ENCODE data around the gene TMEM41A.

Gene TMEM41A

DNA sequence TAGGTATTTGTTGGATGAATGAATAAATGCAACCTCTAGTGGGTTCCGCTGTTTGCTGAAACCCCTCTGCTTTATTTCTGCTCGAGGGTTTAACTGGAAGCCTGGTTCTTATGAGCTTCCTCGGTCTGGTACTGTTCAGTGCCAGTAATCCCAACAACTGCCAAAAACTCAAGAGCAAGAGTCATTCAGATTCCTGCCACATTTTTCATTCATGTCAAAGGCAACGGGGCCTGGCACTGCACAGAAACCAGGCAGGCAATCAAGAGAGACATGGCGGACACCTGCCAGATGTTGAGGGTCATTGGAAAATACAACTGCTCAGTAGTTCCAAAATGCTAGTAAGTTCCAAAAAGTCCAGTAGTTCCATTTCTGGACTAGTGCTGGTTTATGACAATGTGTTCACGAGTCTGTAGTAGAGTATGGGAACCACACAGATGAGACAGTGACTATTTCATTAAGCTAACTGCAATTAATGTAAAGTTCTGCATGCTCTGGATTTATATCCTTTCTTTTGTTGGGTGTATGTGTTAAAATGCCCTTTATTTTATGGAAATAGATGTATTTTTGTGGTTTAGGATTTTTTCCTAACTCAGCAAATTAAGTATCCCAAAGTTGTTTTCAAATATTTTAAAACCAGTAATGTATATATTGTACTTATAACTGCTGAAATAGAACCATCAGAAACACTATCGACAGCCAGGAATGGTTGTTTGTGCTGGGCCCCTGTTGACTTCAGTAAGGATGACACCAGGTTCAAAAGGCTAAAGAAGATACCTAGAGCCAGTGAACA lies 22.7 kb upstream of the TMEM41A start:
- H3K36me3 ChIP-seq (ENCODE audit: control insufficient read depth in 2 of 2, insufficient read depth in 2 of 2, low read length in 2 of 2) = no peaks in the 10 kb centered on the region

DNA sequence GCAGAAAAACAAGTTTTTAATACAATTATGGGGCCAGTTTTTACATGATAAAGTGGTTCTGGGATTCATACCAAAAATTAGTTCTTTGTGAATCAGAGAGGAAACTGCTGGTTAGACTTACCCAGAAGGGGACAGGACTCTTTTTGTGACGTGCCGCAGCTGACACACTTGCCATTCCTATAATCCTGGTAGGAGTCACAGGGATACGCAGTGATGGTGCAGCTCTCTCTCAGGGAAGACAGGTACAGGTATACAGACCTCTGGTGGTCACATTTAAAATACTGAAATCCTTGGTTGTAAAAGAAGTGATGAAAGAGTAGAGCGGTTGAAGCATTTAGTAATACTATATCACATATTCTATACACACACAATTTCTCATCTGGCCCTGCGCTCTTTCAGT lies 20.2 kb upstream of the TMEM41A start:
- Histone ChIP-seq H3K4me3 (ENCODE audit: low read length in 2 of 2) (no peak overlapping the region), H3K27me3 (ENCODE audit: control insufficient read depth in 1 of 2, insufficient read depth in 2 of 2, low read length in 2 of 2) (peaks cover 0 to 4% of the 10 kb centered on the region in 2 donors), H3K9ac (ENCODE audit: low read length in 2 of 2) (no peak overlapping the region), H3K27ac (ENCODE audit: low read length) (no peak overlapping the region), H3K4me1 (ENCODE audit: control insufficient read depth, insufficient read depth, low read length) (no peaks in the 10 kb centered on the region), H3K9me3 (ENCODE audit: control insufficient read depth in 2 of 2, low read length in 2 of 2) (no peaks in the 10 kb centered on the region), H3K36me3 (ENCODE audit: control insufficient read depth in 2 of 2, insufficient read depth in 2 of 2, low read length in 2 of 2) (no peaks in the 10 kb centered on the region)

More for the DNA sequence above, 22.7 kb upstream of the TMEM41A start:
- H3K4me1 ChIP-seq (ENCODE audit: control insufficient read depth, insufficient read depth, low read length) = no peaks in the 10 kb centered on the region
- no peak overlapping the region for H3K9ac ChIP-seq (ENCODE audit: low read length in 2 of 2)
- H3K27me3 ChIP-seq (ENCODE audit: control insufficient read depth in 1 of 2, insufficient read depth in 2 of 2, low read length in 2 of 2) = peaks cover 0 to 4% of the 10 kb centered on the region in 2 donors
- H3K4me3 ChIP-seq (ENCODE audit: low read length in 2 of 2) = no peak overlapping the region
- no peaks in the 10 kb centered on the region for H3K9me3 ChIP-seq (ENCODE audit: control insufficient read depth in 2 of 2, low read length in 2 of 2)
- H3K27ac ChIP-seq (ENCODE audit: low read length) = no peak overlapping the region

DNA sequence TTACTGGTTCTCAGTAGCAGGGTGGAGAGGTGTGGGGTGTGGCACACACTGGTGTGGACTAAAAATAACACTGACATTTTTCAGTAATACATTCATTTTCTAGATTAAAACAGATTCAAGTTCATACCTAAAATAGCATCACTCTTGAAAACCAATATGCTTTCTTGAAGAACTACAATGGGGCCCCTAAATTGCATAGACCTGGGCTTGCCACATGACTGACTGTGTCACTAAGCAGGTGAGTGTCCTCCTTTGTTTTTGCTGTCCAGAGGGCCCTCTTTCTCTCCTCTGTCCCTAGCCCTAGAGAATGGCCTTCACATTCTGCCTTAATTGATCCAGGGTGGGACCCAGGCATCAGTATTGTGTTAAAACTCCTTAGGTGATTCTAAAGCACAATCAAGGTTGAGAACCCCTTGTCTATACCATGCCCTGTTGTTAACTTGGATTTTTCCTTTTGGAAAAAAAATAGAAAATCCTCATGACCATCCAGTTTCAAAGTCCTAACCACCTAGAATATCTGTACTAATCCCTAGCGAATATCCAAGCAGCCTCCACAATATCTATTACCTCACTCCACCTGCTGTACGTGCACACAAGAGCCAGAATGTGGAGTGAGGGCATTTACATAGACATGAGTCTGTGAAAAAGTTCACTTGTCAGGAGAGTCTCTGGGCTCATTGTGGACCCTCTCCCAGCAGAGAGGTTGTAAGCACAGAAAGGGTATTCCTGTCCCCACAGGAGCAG lies 18.7 kb upstream of the TMEM41A start:
- H3K36me3 ChIP-seq (ENCODE audit: control insufficient read depth in 2 of 2, insufficient read depth in 2 of 2, low read length in 2 of 2) = no peaks in the 10 kb centered on the region
- no peak overlapping the region for H3K9ac ChIP-seq (ENCODE audit: low read length in 2 of 2)

DNA sequence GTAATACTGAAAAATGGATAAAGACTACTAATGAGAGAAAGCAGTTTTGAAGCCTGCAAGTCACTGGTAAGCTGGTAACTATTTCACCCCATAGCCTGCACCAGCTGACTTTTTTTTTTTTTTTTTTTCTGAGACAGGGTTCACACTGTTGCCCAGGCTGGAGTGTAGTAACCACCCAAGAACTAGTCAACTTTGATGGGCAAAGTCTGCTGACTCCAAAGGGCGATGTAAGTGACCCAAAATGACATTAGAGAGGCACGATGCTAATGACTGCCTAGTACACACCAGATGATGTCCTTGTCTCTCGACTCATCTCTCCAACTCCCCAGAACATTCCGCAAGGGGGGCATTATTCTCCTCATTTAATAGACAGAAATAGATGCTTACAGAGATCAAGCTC lies 12.9 kb upstream of the TMEM41A start:
- no peak overlapping the region for H3K27ac ChIP-seq (ENCODE audit: low read length)
- no peak overlapping the region for H3K9ac ChIP-seq (ENCODE audit: low read length in 2 of 2)
- H3K4me3 ChIP-seq (ENCODE audit: low read length in 2 of 2) = no peak overlapping the region
- H3K36me3 ChIP-seq (ENCODE audit: control insufficient read depth in 2 of 2, insufficient read depth in 2 of 2, low read length in 2 of 2) = no peaks in the 10 kb centered on the region
- no peaks in the 10 kb centered on the region for H3K9me3 ChIP-seq (ENCODE audit: control insufficient read depth in 2 of 2, low read length in 2 of 2)
- no peaks in the 10 kb centered on the region for H3K4me1 ChIP-seq (ENCODE audit: control insufficient read depth, insufficient read depth, low read length)
- no peaks in the 10 kb centered on the region for H3K27me3 ChIP-seq (ENCODE audit: control insufficient read depth in 1 of 2, insufficient read depth in 2 of 2, low read length in 2 of 2)

More for the DNA sequence above, 18.7 kb upstream of the TMEM41A start:
- H3K9me3 ChIP-seq (ENCODE audit: control insufficient read depth in 2 of 2, low read length in 2 of 2) = no peaks in the 10 kb centered on the region
- no peak overlapping the region for H3K27ac ChIP-seq (ENCODE audit: low read length)
- no peak overlapping the region for H3K4me3 ChIP-seq (ENCODE audit: low read length in 2 of 2)
- H3K4me1 ChIP-seq (ENCODE audit: control insufficient read depth, insufficient read depth, low read length) = no peaks in the 10 kb centered on the region
- H3K27me3 ChIP-seq (ENCODE audit: control insufficient read depth in 1 of 2, insufficient read depth in 2 of 2, low read length in 2 of 2) = peaks cover 0 to 4% of the 10 kb centered on the region in 2 donors

DNA sequence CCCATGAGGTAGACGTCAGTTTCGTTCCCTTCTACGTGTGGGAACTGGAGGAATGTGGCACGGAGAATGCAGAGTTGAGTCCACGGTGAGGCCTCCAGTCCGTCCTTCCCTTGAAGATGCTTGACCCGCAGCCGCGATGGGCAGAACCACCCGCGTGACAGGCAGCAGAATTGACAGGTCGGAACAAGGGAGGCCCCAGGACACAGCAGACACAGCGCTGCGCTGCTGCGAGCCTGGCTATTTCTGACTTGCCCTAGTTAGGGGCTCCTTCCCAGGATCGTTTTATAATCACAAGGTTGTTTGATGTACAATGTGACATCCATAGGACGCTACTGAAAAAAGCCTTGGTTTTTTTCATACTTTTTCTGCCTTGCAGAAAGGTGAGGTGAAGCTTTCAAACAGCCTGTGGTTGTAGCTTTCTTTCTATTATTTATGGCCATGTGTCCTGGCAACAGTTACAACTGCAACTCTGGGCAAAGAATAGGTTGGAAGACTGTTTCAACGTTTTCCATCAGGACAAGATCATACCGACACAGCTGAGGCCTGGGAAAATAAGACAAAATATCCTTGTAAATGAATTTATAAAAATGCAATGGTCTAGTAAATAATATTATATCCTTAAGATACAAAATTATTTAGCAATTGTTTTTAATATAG lies 9.6 kb upstream of the TMEM41A start:
- no peak overlapping the region for H3K27ac ChIP-seq (ENCODE audit: low read length)
- H3K9me3 ChIP-seq (ENCODE audit: control insufficient read depth in 2 of 2, low read length in 2 of 2) = no peaks in the 10 kb centered on the region

DNA sequence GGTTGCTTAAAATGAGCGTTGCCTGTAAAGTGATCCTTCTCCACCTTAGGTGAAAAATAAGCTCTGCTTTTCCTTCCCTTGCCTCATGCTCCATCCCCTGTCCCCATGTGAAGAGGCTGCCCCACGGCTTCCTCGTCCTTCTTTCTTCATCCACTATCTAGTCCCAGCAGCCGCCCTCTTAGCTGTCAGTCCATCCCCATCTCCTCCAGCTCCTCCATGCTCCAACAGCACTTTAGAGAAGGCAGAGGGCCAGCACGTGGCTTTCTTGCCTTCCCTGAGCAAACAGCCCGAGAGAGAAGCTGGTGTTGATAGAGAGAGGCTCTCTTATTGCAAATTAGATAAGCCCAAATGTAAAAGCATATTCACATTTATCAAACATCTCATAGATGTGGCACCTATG lies 9.0 kb upstream of the TMEM41A start:
- H3K27me3 ChIP-seq (ENCODE audit: control insufficient read depth in 1 of 2, insufficient read depth in 2 of 2, low read length in 2 of 2) = peaks cover 0 to 4% of the 10 kb centered on the region in 2 donors
- H3K9ac ChIP-seq (ENCODE audit: low read length in 2 of 2) = no peak overlapping the region

More for the DNA sequence above, 9.6 kb upstream of the TMEM41A start:
- no peaks in the 10 kb centered on the region for H3K36me3 ChIP-seq (ENCODE audit: control insufficient read depth in 2 of 2, insufficient read depth in 2 of 2, low read length in 2 of 2)
- no peak overlapping the region for H3K4me3 ChIP-seq (ENCODE audit: low read length in 2 of 2)
- no peak overlapping the region for H3K9ac ChIP-seq (ENCODE audit: low read length in 2 of 2)
- no peaks in the 10 kb centered on the region for H3K4me1 ChIP-seq (ENCODE audit: control insufficient read depth, insufficient read depth, low read length)
- H3K27me3 ChIP-seq (ENCODE audit: control insufficient read depth in 1 of 2, insufficient read depth in 2 of 2, low read length in 2 of 2) = peaks cover 0 to 2% of the 10 kb centered on the region in 2 donors

DNA sequence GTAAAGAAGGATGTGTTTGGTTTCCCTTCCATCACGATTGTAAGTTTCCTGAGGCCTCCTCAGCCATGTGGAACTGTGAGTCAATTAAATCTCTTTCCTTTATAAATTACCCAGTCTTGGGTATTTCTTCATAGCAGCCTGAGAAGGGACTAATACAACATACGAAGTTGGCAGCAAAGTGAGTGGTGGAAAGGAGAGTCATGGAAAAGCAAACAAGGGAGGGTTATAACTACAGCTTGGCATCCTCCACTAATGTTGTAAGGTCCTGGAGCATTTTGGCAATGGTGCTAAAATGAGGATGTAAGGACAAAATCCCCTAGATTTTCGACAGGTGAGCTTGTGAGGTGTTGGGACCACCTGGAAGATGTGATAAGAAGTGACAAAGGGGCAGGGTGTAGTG lies 5.8 kb upstream of the TMEM41A start:
- Histone ChIP-seq H3K27ac (ENCODE audit: low read length) (no peak overlapping the region), H3K9me3 (ENCODE audit: control insufficient read depth in 2 of 2, low read length in 2 of 2) (no peaks in the 10 kb centered on the region), H3K4me3 (ENCODE audit: low read length in 2 of 2) (no peak overlapping the region), H3K27me3 (ENCODE audit: control insufficient read depth in 1 of 2, insufficient read depth in 2 of 2, low read length in 2 of 2) (peaks cover 0 to 4% of the 10 kb centered on the region in 2 donors), H3K4me1 (ENCODE audit: control insufficient read depth, insufficient read depth, low read length) (no peaks in the 10 kb centered on the region), H3K9ac (ENCODE audit: low read length in 2 of 2) (no peak overlapping the region), H3K36me3 (ENCODE audit: control insufficient read depth in 2 of 2, insufficient read depth in 2 of 2, low read length in 2 of 2) (no peaks in the 10 kb centered on the region)

More for the DNA sequence above, 9.0 kb upstream of the TMEM41A start:
- Histone ChIP-seq H3K4me3 (ENCODE audit: low read length in 2 of 2) (no peak overlapping the region), H3K27ac (ENCODE audit: low read length) (no peak overlapping the region), H3K36me3 (ENCODE audit: control insufficient read depth in 2 of 2, insufficient read depth in 2 of 2, low read length in 2 of 2) (no peaks in the 10 kb centered on the region), H3K9me3 (ENCODE audit: control insufficient read depth in 2 of 2, low read length in 2 of 2) (no peaks in the 10 kb centered on the region), H3K4me1 (ENCODE audit: control insufficient read depth, insufficient read depth, low read length) (no peaks in the 10 kb centered on the region)

DNA sequence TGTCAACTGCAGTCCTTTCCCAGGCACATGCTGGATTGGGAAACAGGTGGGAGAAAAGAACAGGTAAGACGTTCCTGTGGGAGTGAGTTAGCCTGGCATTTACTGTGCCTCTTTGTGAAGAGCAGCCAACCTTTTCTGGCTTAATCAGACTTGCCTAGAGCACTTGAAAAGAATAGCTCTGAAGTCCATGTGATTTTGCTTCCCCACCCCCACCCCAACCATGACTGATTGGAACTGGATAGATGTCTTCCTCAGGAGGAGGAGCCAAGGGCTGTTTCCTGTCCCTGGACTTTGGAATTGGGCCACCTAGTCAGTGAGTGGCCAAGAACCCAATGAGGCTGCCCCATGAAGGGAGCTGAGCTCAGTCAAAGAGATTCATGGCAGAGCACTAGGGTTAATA lies 4.7 kb upstream of the TMEM41A start:
- Histone ChIP-seq H3K4me1 (ENCODE audit: control insufficient read depth, insufficient read depth, low read length) (no peaks in the 10 kb centered on the region), H3K9ac (ENCODE audit: low read length in 2 of 2) (no peak overlapping the region), H3K36me3 (ENCODE audit: control insufficient read depth in 2 of 2, insufficient read depth in 2 of 2, low read length in 2 of 2) (no peaks in the 10 kb centered on the region), H3K27ac (ENCODE audit: low read length) (no peak overlapping the region), H3K9me3 (ENCODE audit: control insufficient read depth in 2 of 2, low read length in 2 of 2) (no peaks in the 10 kb centered on the region), H3K4me3 (ENCODE audit: low read length in 2 of 2) (no peak overlapping the region), H3K27me3 (ENCODE audit: control insufficient read depth in 1 of 2, insufficient read depth in 2 of 2, low read length in 2 of 2) (peaks cover 0 to 4% of the 10 kb centered on the region in 2 donors)

DNA sequence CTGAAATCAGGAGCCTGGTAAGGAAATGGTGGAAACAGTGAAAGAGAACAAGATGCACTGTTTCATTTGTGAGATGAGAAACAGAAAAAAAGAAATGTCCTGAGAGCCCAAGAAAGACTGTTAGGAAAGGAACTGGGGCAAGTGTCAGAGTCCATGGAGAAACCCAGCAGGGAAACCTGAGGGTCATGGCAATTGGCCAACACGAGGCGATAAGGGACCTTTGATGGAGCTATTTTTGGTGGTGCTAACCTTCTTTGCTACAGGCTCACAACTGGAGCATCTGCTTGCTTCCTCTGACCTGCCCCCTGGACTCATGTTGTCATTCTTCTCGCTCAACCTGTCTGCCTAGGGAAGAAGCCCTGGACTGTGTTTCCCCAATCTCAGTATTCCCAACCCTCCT lies 4.2 kb upstream of the TMEM41A start:
- Histone ChIP-seq H3K27me3 (ENCODE audit: control insufficient read depth in 1 of 2, insufficient read depth in 2 of 2, low read length in 2 of 2) (peaks cover 0 to 4% of the 10 kb centered on the region in 2 donors), H3K27ac (ENCODE audit: low read length) (no peak overlapping the region), H3K4me3 (ENCODE audit: low read length in 2 of 2) (no peak overlapping the region), H3K36me3 (ENCODE audit: control insufficient read depth in 2 of 2, insufficient read depth in 2 of 2, low read length in 2 of 2) (no peaks in the 10 kb centered on the region), H3K4me1 (ENCODE audit: control insufficient read depth, insufficient read depth, low read length) (peaks cover 4% of the 10 kb centered on the region), H3K9ac (ENCODE audit: low read length in 2 of 2) (no peak overlapping the region), H3K9me3 (ENCODE audit: control insufficient read depth in 2 of 2, low read length in 2 of 2) (no peaks in the 10 kb centered on the region)

DNA sequence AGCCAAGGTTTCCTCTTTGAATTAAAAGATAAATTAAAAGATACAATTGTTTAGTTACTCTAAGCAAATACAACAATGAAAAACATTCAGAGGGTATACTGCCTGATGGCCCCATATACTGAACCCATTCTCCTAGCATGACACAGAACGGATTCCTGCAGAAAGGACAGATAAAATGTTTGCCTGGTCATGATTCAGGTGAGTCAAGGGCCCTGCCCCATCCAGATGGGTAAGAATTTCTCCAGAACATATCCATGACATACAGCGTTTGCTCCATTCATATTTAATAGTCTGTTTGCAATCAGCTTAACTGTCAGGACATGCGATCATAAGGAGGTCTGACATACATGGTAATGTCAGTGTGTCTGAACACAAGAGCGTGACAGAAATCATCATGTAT lies 8.6 kb downstream of the TMEM41A start:
- no peaks in the 10 kb centered on the region for H3K4me1 ChIP-seq (ENCODE audit: control insufficient read depth, insufficient read depth, low read length)
- no peak overlapping the region for H3K27ac ChIP-seq (ENCODE audit: low read length)
- no peaks in the 10 kb centered on the region for H3K9me3 ChIP-seq (ENCODE audit: control insufficient read depth in 2 of 2, low read length in 2 of 2)
- no peaks in the 10 kb centered on the region for H3K27me3 ChIP-seq (ENCODE audit: control insufficient read depth in 1 of 2, insufficient read depth in 2 of 2, low read length in 2 of 2)
- no peak overlapping the region for H3K4me3 ChIP-seq (ENCODE audit: low read length in 2 of 2)
- H3K36me3 ChIP-seq (ENCODE audit: control insufficient read depth in 2 of 2, insufficient read depth in 2 of 2, low read length in 2 of 2) = peaks cover 46 to 50% of the 10 kb centered on the region in 2 donors
- H3K9ac ChIP-seq (ENCODE audit: low read length in 2 of 2) = no peak overlapping the region

All from stomach smooth muscle (tissue), 2 donors.